HepG2 (cell line): ENCODE results near the gene TSC22D2. TPM values are rescaled to one million over a fixed set of nuclear protein-coding genes. Genes with fewer than 3 reads are reported as not detected.

Experiments used
- ATAC-seq: fragments of 200-7000 bp; cut with Tn5 transposase; 3 replicates; pipeline ENCODE4 v1.9.1; 2020; ENCODE audit warnings: mild to moderate bottlenecking, moderate library complexity
- BruUV-seq: library from RNA; stranded (reverse); fragments of 400-500 nt; replicated peaks from 2 replicates; lab custom pipeline; 2021; lab: Mats Ljungman, UMichigan
- CTCF ChIA-PET: fragments of 300-600 bp; formaldehyde crosslinking; extraction: SDS; loops from one replicate; lab custom pipeline; 2021; ENCODE audit warnings: low total read pairs, inconsistent platforms, low intra/inter-chr PET ratio; lab: Yijun Ruan, JAX
- POLR2A ChIA-PET: fragments of 350-600 bp; sonication (Branson Sonifier 250); formaldehyde crosslinking; loops from one replicate; lab custom pipeline; 2020; ENCODE audit warnings: antibody characterized with exemption, inconsistent platforms; lab: Yijun Ruan, JAX
- DNase-seq: peaks from one replicate; pipeline ENCODE4 v3.0.0-alpha.2; 2015; ENCODE audit warnings: low spot score
- FAIRE-seq: peaks from 3 replicates; lab custom pipeline; 2011; peaks lifted over from hg19 to GRCh38; lab: Jason Lieb, UNC
- H2AFZ ChIP-seq: one replicate; pipeline ENCODE4 v1.6.1; 2011; ENCODE audit warnings: low read length, inconsistent platforms
- H3K27ac ChIP-seq: fragments of 300-600 bp; 3 replicates; pipeline ENCODE4 v1.8.0; 2011; ENCODE audit warnings: mixed run types, mild to moderate bottlenecking, mixed read lengths, low read length, inconsistent platforms; ENCODE audit not compliant: insufficient read depth; ENCODE audit errors: extremely low read length
- H3K27me3 ChIP-seq, 2 experiments: fragments of 200-600 bp in 1 of 2; 2 replicates in 1 of 2; 3 replicates in 1 of 2; pipeline versions ENCODE4 v1.6.0 to v1.8.0; 2011; ENCODE audit warnings: low read length in 2 of 2, mild to moderate bottlenecking in 2 of 2, moderate library complexity in 2 of 2, inconsistent platforms in 1 of 2; ENCODE audit not compliant: insufficient read depth in 2 of 2, control insufficient read depth in 1 of 2
- H3K36me3 ChIP-seq, 2 experiments: fragments of 200-600 bp in 1 of 2; replicated peaks in 1 of 2; 2 replicates in 1 of 2; 3 replicates in 1 of 2; pipeline versions ENCODE4 v1.5.1 to v1.8.0; 2011; ENCODE audit warnings: low read length in 2 of 2, inconsistent platforms in 1 of 2; ENCODE audit not compliant: insufficient read depth in 2 of 2, control insufficient read depth in 1 of 2
- H3K4me1 ChIP-seq: 2 replicates; pipeline ENCODE4 v1.5.1; 2012; ENCODE audit warnings: low read length, inconsistent platforms; ENCODE audit not compliant: insufficient read depth
- H3K4me2 ChIP-seq: 2 replicates; pipeline ENCODE4 v1.6.0; 2011; ENCODE audit warnings: low read depth, low read length, inconsistent platforms
- H3K4me3 ChIP-seq, 3 experiments: fragments of 200-600 bp in 1 of 3; sonication (generic), shearing (Covaris generic) in 1 of 3; replicated peaks in 1 of 3; 2 replicates each; pipeline ENCODE4 v1.5.1; 2011 to 2016; ENCODE audit warnings: low read length in 3 of 3, inconsistent platforms in 2 of 3, low read depth in 2 of 3, mild to moderate bottlenecking in 2 of 3, control low read depth in 1 of 3, mixed read lengths in 1 of 3; ENCODE audit not compliant: insufficient read depth in 1 of 3
- H3K79me2 ChIP-seq: one replicate; pipeline ENCODE4 v1.6.1; 2011; ENCODE audit warnings: low read length, inconsistent platforms; ENCODE audit not compliant: insufficient read depth
- H3K9ac ChIP-seq: 2 replicates; pipeline ENCODE4 v1.6.0; 2011; ENCODE audit warnings: mild to moderate bottlenecking, low read depth, low read length, inconsistent platforms; ENCODE audit not compliant: insufficient read depth
- H3K9me3 ChIP-seq: 2 replicates; pipeline ENCODE4 v1.5.1; 2012; ENCODE audit warnings: mild to moderate bottlenecking, low read length
- H4K20me1 ChIP-seq: 2 replicates; pipeline ENCODE4 v1.6.0; 2011; ENCODE audit warnings: inconsistent platforms, mild to moderate bottlenecking, low read length, moderate library complexity; ENCODE audit not compliant: insufficient read depth
- ARID3A ChIP-seq: IDR thresholded peaks from 2 replicates; pipeline ENCODE4 v1.6.1; 2012; ENCODE audit warnings: low read depth, low read length, improper control_type of control experiment
- DZIP1 ChIP-seq: sonication (generic); formaldehyde crosslinking; IDR thresholded peaks from 2 replicates; pipeline ENCODE4 v1.5.0; 2020; ENCODE audit warnings: mild to moderate bottlenecking, missing genetic modification reagents
- ELK4 ChIP-seq: sonication (generic); formaldehyde crosslinking; IDR thresholded peaks from 2 replicates; pipeline ENCODE4 v1.9.0; 2021; ENCODE audit warnings: missing genetic modification reagents, borderline replicate concordance
- ETV6 ChIP-seq: sonication (generic); formaldehyde crosslinking; conservative IDR thresholded peaks from 2 replicates; pipeline ENCODE4 v1.4.0; 2020; ENCODE audit warnings: missing genetic modification reagents
- FOXK1 ChIP-seq: sonication (generic); formaldehyde crosslinking; IDR thresholded peaks from 2 replicates; pipeline ENCODE4 v1.4.0; 2020; ENCODE audit warnings: low read depth, missing genetic modification reagents, borderline replicate concordance
- NCOA5 ChIP-seq: sonication (generic); formaldehyde crosslinking; IDR thresholded peaks from 2 replicates; pipeline ENCODE4 v1.4.0; 2020; ENCODE audit warnings: missing genetic modification reagents
- TFDP2 ChIP-seq: sonication (generic); formaldehyde crosslinking; IDR thresholded peaks from 2 replicates; pipeline ENCODE4 v1.4.0; 2020; ENCODE audit warnings: missing genetic modification reagents
- TGIF2 ChIP-seq: IDR thresholded peaks from 2 replicates; pipeline ENCODE4 v1.6.1; 2016; ENCODE audit warnings: control low read depth, missing compliant biosample characterization
- ZBTB7B ChIP-seq: sonication (generic); formaldehyde crosslinking; IDR thresholded peaks from 2 replicates; pipeline ENCODE4 v1.4.0; 2020; ENCODE audit warnings: missing genetic modification reagents
- ZNF281 ChIP-seq: sonication (generic); formaldehyde crosslinking; IDR thresholded peaks from 2 replicates; pipeline ENCODE4 v1.4.0; 2020; ENCODE audit warnings: missing genetic modification reagents, borderline replicate concordance
- ZNF383 ChIP-seq: sonication (generic); formaldehyde crosslinking; IDR thresholded peaks from 2 replicates; pipeline ENCODE4 v1.4.0; 2020; ENCODE audit warnings: missing genetic modification reagents, mild to moderate bottlenecking, borderline replicate concordance
- ZNF432 ChIP-seq: sonication (generic); formaldehyde crosslinking; IDR thresholded peaks from 2 replicates; pipeline ENCODE4 v1.5.0; 2020; ENCODE audit warnings: missing genetic modification reagents, mild to moderate bottlenecking, borderline replicate concordance
- ZNF460 ChIP-seq: sonication (generic); formaldehyde crosslinking; IDR thresholded peaks from 2 replicates; pipeline ENCODE4 v1.5.1; 2020; ENCODE audit warnings: missing genetic modification reagents, mild to moderate bottlenecking, borderline replicate concordance
- ZNF724P ChIP-seq: sonication (generic); formaldehyde crosslinking; IDR thresholded peaks from 2 replicates; pipeline ENCODE4 v1.8.0; 2022; ENCODE audit warnings: missing genetic modification reagents, borderline replicate concordance
- ZNF768 ChIP-seq: sonication (generic); formaldehyde crosslinking; IDR thresholded peaks from 2 replicates; pipeline ENCODE4 v1.4.0; 2020; ENCODE audit warnings: missing genetic modification reagents
- WGBS: methylation state at CpG from one replicate; pipeline ENCODE4 v1.1.6; 2017; ENCODE audit warnings: low lambda C conversion rate; 5-methylcytosine and 5-hydroxymethylcytosine counted together
- in situ Hi-C: cut with HindIII; loops from 2 replicates; pipeline ENCODE4 v1.10.0; 2017; ENCODE audit warnings: low pct_unique_long_range_greater_than_20kb; ENCODE audit not compliant: extremely low pct_ligation_motif_present
- intact Hi-C: fragments of 100-400 bp; cut with micrococcal nuclease; formaldehyde crosslinking; loops from one replicate; pipeline ENCODE4 v1.10.0; 2022; ENCODE audit not compliant: unreplicated experiment
- polyA plus RNA-seq, 8 experiments: library from polyadenylated mRNA; depleted of rRNA in 3 of 8; stranded (reverse) in 7 of 8; unstranded in 1 of 8; fragments of >200 nt; fragmentation: Illumina TruSeq in 4 of 8; extraction: Trizol in 4 of 8; gene quantifications; 2 replicates each; pipeline versions ENCODE4 v1.2.1 to v1.2.3, GENCODE V29; 2011 to 2016; ENCODE audit warnings: low read depth in 4 of 8, missing spikeins in 1 of 8, mixed read lengths in 1 of 8; ENCODE audit not compliant: insufficient read depth in 1 of 8
- total RNA-seq, 5 experiments: library from RNA; depleted of rRNA; stranded (reverse); fragments of >200 nt; fragmentation: Illumina TruSeq; extraction: Trizol; gene quantifications; 2 replicates each; pipeline ENCODE4 v1.2.3, GENCODE V29; 2016; ENCODE audit warnings: low read depth in 1 of 5

The TSC22D2 gene
- total and polyA plus RNA-seq, 2 of the 13 experiments (the other 11 are each of a cell fraction or from before 2014, with no cell fraction given): 4.6 to 8.2 TPM

- DNase-seq: no peak
- ChIA-PET POLR2A (no interaction called here), CTCF (interaction anchor here (1.3 to 4.1 kb wide), 3 partner anchors 85 to 255 kb away, joined by 4 to 44 read pairs (median 11); no protein-coding TSS in a partner anchor)
- Histone ChIP-seq H4K20me1 (no peaks in the 10 kb centered on the region), H3K9me3 (no peaks in the 10 kb centered on the region), H3K79me2 (no peaks in the 10 kb centered on the region), H3K4me1 (no peaks in the 10 kb centered on the region), H3K9ac (no peak overlapping the region), H3K36me3 (no peaks in the 10 kb centered on the region), H3K27me3 (peaks cover 0 to 1% of the 10 kb centered on the region in 2 experiments; a peak in 1 of 5 replicates), H3K4me2 (no peak overlapping the region), H3K27ac (no peak overlapping the region), H2AFZ (no peak overlapping the region), H3K4me3 (no peak overlapping the region)
- FAIRE-seq: no peak
- intact Hi-C loops (no loop called here), in situ Hi-C loops (no loop called here)
- BruUV-seq: no TSS peak
- 61% methylated on average over 5 of the region's 5 CpGs for WGBS
- ATAC-seq: no peak
- TF ChIP-seq ZNF432 (CRISPR knock-in tag) (no peak), ZNF281 (CRISPR knock-in tag) (no peak), ELK4 (no peak), TGIF2 (CRISPR knock-in tag) (no peak), ETV6 (CRISPR knock-in tag) (no peak), ZNF768 (CRISPR knock-in tag) (no peak), ZBTB7B (no peak), ZNF460 (no peak), DZIP1 (CRISPR knock-in tag) (no peak), ZNF383 (CRISPR knock-in tag) (no peak), FOXK1 (CRISPR knock-in tag) (no peak), NCOA5 (CRISPR knock-in tag) (no peak), TFDP2 (CRISPR knock-in tag) (no peak), ZNF724P (CRISPR knock-in tag) (no peak), ARID3A (no peak)
These were observed 86.4 kb downstream of the TSC22D2 start for GRCh38 chr3:150494411-150494977.
